Measurements from ENCODE around the gene ECSIT. TPM values are rescaled to one million over a fixed set of nuclear protein-coding genes. Genes with fewer than 3 reads are reported as not detected.

ECSIT gene, protein sequence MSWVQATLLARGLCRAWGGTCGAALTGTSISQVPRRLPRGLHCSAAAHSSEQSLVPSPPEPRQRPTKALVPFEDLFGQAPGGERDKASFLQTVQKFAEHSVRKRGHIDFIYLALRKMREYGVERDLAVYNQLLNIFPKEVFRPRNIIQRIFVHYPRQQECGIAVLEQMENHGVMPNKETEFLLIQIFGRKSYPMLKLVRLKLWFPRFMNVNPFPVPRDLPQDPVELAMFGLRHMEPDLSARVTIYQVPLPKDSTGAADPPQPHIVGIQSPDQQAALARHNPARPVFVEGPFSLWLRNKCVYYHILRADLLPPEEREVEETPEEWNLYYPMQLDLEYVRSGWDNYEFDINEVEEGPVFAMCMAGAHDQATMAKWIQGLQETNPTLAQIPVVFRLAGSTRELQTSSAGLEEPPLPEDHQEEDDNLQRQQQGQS
- total RNA-seq, result 25.7 and 31.1 TPM in 2 replicates

DNA sequence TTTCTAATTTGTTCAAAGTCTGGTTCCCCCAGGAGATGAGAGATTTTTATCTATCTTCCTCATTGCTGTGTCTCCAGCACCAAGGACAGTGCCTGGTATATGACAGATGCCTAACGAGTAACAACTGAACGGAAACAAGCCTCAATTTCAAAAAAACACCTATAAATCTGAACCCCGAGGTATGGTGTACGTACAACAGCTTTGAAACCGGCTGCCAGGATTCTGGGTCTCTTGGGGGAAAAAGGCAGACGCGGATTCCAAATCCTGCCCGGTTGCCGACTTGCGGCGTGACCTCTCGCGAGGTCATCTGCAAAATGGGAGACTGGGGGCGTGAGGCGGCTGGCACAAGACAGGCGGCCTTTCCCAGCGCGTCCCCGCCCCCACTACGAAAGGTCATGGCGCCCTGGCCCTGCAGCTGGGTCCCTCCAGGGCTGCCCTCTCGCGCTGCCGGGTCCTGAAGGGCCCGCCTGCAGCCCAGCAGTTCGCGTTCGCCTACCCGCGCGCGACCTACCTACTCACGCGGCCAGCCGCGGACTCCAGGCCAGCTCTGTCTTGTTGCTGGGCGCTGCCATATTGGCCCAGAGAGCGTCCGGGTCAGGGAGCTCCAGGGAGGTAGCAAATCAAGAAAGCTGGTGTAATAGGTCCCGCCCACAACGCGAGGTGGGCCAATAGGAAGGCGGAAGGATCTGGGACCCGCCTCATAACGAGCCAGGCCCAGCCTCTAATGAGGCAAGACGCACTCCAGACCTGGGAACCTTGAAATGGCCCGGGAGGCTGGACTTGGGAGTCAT is at the start of gene ECSIT:
TSS of gene ECSIT (minus strand) at position 584 of the 791 bp plus-strand sequence. CDS start 9,964 bp downstream, outside the sequence.

DNA sequence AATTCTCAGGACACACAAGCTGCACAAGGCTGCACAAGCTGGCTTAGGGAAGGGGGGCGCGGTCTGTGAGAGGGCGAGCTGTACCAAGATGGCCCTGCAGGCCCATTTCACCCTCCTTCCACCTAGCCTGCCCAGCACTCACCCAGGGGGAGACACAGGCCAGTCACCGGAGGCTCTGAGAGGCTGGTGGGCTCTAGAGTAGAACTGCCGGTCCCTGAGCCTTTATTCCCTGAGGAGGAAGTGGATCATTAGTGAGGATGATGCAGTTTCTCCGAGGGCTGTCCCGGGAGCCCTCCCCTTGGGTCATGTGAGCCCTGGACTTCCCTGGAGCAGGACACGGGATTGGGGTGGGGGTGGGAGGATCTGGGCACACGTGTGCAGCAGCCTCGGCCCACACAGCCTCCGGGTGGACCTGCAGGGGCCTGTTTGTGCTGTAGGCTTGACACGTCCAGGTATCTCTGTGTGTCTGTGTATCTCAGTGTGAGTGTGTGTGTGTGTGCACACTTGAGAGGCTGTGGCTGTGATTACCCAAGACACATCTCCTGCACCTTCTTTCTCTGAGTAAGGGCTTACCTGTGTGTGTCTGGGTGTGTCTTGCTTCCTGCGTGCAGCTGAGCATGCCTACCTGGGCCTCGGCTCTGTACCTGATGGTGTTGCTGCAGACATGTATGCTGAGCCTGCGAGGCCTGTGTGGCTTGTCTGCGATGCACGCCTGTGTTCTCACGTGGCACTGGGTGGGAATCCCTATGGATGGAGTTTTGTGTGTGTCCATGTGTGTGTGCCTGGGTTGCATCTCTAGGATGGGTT is 48.7 kb upstream of the ECSIT start, which contains the start of gene ACP5:
TSS of gene ACP5 (minus strand) at position 195 of the 807 bp plus-strand sequence. CDS start 328 bp downstream, outside the sequence.

DNA sequence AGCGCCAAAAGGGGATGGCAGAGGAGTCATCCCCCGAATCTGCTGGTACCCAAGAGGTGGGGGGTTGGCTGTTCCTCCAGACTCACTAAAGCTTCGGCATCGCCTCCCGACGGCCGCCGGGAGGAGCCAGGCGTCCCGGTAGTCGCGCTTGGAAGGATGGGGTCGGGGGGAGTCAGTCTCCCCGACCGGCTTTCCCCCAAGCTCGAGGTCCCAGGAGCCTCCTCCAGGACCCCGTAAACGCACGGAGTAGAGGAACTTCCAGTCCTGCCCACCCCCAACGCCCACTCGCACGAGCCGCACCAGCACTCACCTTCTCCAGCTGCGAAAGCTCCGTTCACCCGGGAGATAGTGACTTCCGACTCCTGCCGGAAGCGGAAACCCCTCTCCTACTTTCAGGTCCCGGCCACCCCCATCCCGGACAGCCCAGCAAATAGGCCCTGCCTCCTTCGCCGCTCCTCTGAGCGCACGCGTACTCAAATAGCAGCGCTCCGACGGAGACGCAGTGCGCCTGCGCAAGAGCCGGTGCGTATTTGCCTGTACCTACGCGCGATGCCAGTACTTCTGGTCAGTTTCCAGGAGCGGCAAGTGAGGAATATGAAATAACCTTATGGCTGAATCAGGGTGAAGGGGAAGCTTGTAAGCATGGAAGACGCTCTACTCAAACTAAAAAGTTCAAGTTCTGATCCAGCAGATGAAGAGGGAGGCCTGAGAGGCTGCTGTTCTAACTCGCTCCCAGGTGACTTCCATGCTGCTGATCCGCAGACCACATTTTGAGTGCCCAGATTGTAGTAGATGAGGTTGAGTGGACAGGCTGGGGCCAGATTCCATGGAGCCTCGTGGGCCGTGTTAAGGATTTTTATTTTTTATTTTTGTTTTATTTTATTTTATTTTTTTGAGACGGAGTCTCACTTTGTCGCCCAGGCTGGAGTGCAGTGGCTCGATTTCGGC is 30.2 kb upstream of the ECSIT start, which contains the start of gene ELOF1:
TSS of gene ELOF1 (minus strand) at position 350 of the 948 bp plus-strand sequence. CDS start 4,883 bp downstream, outside the sequence.

DNA sequence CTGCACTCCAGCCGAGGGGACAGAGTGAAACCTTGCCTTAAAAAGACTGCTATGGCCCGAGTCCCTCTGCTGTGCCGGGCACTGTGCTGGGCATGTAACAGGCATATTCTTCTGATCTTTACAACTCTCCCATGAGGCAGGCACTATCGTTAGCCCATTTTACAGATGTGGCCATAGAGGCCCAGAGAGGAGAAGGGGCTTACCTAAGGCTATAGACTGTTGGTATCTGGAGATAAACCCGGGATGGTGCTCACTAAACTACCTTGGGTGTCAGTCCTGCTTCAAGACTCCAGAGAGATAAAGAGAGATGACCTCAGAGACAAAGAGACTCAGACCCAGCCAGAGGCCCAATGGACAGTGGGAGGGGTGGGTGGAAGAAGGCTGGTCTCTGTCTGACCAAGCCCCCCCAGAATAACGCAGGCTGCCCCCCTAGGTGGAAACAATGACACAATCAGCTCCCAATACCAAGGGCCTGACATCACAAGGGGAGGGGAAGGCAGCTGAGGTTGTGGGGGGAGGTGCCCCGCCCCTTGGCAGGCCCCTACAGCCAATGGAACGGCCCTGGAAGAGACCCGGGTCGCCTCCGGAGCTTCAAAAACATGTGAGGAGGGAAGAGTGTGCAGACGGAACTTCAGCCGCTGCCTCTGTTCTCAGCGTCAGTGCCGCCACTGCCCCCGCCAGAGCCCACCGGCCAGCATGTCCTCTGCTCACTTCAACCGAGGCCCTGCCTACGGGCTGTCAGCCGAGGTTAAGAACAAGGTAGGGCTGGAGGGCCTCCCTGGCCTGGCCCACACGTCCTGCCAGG is 9.5 kb upstream of the ECSIT start, which contains the start of gene CNN1:
TSS of gene CNN1 (plus strand) at position 620 of the 805 bp plus-strand sequence. CDS start at position 697, 77 bp downstream.

DNA sequence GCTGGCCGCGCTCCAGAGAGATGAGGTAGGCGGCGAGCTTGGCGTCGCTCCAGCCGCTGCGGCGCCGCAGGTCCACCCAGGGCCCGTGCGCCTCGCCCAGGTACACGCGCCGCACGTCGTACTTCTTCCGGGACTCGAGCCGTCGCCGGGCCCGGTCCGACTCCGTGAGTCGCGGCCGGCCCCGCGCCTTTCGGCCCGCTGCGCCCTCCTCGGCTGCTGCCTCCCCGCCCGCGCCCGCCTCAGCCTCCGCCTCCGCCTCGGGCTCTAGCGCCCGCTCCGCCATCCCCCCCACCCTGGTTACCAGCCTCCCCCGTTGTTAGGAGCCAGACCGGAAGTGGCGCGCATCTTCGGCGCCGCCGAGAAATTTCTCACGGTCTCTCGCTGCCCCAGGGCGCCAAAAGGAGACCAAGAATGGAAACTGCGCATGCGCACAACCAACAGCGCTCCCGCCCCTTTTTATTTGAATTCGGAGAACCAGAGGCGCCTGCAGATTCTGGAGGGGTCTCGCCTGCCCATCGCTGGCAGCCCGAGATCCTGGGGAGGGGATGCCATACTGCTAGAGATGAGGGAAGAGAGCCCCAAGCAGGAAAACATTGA is 23.3 kb downstream of the ECSIT start, which contains the start of gene ZNF653:
TSS of gene ZNF653 (minus strand) at position 336 of the 597 bp plus-strand sequence. CDS start at position 283, 53 bp downstream.

DNA sequence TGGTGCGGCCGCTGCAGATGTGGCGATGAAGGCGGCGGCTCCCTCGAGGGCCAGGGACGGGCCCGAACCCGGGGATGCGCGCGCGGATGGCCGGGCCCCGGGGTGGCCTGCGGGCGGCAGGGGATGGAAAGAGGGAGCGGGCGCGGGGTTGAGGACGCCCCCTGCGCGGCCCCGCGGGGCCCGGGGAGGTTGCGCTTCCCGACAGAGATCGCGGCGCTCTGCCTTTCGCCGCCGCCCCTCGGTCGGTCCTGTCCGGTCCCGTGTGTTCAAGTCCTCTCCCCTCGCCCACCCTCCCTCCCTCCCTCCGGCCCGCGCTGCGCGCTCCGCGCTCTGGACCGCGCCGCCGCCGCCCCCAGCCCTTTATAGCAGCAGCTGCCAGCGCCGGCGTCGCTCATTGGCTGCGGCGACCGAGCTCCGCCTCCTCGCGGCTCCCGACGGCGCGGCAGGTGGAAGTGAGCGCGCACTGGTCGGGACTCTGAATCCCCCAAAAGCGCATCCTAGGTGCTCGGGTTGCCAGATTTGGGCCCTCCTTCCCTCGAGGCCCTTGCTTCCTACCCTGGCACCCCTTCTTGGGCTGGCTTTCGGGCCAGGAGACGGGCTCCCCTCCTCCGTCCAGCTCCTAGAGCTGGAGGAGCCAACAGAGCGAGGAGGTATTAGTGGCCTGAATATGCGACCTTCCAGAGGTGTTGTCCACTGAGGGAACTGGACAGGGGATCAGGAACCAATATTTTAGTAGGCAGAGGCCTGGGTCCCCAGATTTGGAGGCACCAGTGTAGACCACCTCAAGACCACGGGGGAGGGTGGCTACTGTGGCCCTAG is 48.0 kb downstream of the ECSIT start, which contains the start of gene ELAVL3:
TSS of gene ELAVL3 (minus strand) at position 332 of the 819 bp plus-strand sequence. CDS start 438 bp downstream, outside the sequence.

Small RNA genes within 50 kb of the gene (small RNA-seq; reads per million reads assigned to genes)
- not detected for gene MIR7974
- not detected for gene RN7SL833P

Other genes starting within 250 kb of the ECSIT start
- gene TSPAN16, start 233.0 kb downstream of the ECSIT start, total RNA-seq, result not detected in 2 replicates
- 44.4 and 51.0 TPM in 2 replicates for gene RAB3D, start 189.5 kb downstream of the ECSIT start, total RNA-seq
- 97.9 and 112 TPM in 2 replicates for gene TMEM205, start 182.9 kb downstream of the ECSIT start, total RNA-seq
- gene CCDC159, start 182.6 kb downstream of the ECSIT start, total RNA-seq, result 7.6 and 9.6 TPM in 2 replicates
- gene PLPPR2, start 173.7 kb downstream of the ECSIT start, total RNA-seq, result 10.0 and 11.3 TPM in 2 replicates
- 0.80 and 1.2 TPM in 2 replicates for gene SWSAP1, start 154.5 kb downstream of the ECSIT start, total RNA-seq
- 7.7 and 9.0 TPM in 2 replicates for gene EPOR, start 144.8 kb downstream of the ECSIT start, total RNA-seq
- 2.9 and 3.9 TPM in 2 replicates for gene RGL3, start 109.8 kb downstream of the ECSIT start, total RNA-seq
- 0.50 TPM in 1 of 2 replicates, not detected in the other for gene ODAD3, start 94.0 kb downstream of the ECSIT start, total RNA-seq
- gene PRKCSH, start 93.5 kb downstream of the ECSIT start, total RNA-seq, result 120 and 121 TPM in 2 replicates
- not detected in 2 replicates for gene ELAVL3, start 48.1 kb downstream of the ECSIT start, total RNA-seq
- 3.9 and 4.0 TPM in 2 replicates for gene ZNF653, start 23.3 kb downstream of the ECSIT start, total RNA-seq
- 0.13 TPM in 1 of 2 replicates, not detected in the other for gene CNN1, start 9.7 kb upstream of the ECSIT start, total RNA-seq
- 25.1 and 27.8 TPM in 2 replicates for gene ELOF1, start 30.1 kb upstream of the ECSIT start, total RNA-seq
- not detected in 2 replicates for gene ACP5, start 48.5 kb upstream of the ECSIT start, total RNA-seq
- 17.6 and 18.6 TPM in 2 replicates for gene ZNF627, start 68.3 kb upstream of the ECSIT start, total RNA-seq
- 6.4 and 6.9 TPM in 2 replicates for gene ZNF823, start 209.8 kb upstream of the ECSIT start, total RNA-seq
- gene ZNF441, start 237.9 kb upstream of the ECSIT start, total RNA-seq, result 7.2 and 7.6 TPM in 2 replicates

Data from thoracic aorta endothelial cell (primary cell).